HG02981 (cell line): ENCODE measurements around the gene PCDHA8.
"Not testable (repeated sequence)": the region's sequence is repeated elsewhere in the genome, so short reads cannot be mapped to it uniquely, and the experiment has no call there.

Experiments
- ATAC-seq: cut with Tn5 transposase; IDR thresholded peaks from one replicate; pipeline ENCODE4 v1.9.1; 2021; ENCODE audit warnings: mild to moderate bottlenecking, moderate library complexity; ENCODE audit not compliant: unreplicated experiment

PCDHA8 gene

DNA sequence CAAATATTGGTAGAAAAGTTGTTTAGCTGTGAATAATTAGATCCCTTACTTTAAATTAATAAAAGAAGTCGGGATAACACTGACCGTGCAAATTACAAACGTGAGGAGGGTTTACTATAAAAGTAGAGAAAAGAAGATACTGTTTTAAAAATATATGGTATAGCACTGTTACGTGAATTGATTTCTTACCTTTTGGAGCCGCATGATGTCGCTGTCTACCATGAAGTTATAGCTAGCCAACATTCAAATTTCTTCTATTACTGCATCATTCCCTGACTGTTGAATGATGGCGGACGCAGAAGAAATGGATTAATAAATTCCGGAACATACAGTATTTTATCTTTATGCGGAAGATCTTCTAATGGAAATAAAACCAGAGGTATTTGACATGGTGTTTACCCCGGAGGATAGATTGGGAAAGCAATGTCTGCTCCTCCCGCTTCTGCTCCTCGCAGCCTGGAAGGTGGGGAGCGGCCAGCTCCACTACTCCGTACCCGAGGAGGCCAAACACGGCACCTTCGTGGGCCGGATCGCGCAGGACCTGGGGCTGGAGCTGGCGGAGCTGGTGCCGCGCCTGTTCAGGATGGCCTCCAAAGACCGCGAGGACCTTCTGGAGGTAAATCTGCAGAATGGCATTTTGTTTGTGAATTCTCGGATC is 13.2 kb upstream of the PCDHA8 start, which contains the start of gene PCDHA6:
PCDHA6 (plus strand) TSS at position 257 of the 658 bp plus-strand sequence; CDS start at position 389, 132 bp downstream.
- ATAC-seq: no peak

DNA sequence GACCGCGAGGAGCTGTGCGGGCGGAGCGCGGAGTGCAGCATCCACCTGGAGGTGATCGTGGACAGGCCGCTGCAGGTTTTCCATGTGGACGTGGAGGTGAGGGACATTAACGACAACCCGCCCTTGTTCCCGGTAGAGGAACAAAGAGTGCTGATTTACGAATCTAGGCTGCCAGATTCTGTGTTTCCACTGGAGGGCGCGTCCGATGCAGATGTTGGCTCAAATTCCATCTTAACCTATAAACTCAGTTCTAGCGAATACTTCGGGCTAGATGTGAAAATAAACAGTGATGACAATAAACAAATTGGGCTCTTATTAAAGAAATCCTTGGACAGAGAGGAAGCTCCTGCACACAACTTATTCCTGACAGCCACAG is 12.6 kb upstream of the PCDHA8 start:
- no peak for ATAC-seq

GRCh38 chr5:140829511-140830501 is 11.2 kb upstream of the PCDHA8 start:
- ATAC-seq: not testable (repeated sequence)

DNA sequence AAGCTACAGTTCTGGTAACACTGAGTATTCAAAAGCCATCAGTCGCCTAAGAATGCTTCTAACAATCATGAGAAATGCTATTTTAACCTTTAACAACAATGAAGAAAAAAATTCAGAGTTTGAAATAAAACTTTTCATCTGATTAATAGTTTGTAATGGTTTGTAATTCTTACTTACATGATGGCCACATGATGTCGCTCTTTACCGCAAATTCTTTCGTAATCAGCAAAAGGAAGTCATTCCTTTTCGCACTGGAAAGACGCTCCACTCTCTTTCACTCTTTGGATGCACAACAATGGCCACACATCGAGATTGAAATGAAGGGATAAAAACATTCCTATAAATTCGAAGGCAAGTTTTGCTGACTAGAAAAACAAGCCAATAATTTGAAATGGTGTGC is 7.0 kb upstream of the PCDHA8 start, which contains the start of gene PCDHA7:
PCDHA7 (plus strand) TSS at position 277 of the 400 bp plus-strand sequence; CDS start at position 392, 115 bp downstream.
- ATAC-seq: no peak

GRCh38 chr5:140834439-140835008 is 6.5 kb upstream of the PCDHA8 start:
- not testable (repeated sequence) for ATAC-seq

DNA sequence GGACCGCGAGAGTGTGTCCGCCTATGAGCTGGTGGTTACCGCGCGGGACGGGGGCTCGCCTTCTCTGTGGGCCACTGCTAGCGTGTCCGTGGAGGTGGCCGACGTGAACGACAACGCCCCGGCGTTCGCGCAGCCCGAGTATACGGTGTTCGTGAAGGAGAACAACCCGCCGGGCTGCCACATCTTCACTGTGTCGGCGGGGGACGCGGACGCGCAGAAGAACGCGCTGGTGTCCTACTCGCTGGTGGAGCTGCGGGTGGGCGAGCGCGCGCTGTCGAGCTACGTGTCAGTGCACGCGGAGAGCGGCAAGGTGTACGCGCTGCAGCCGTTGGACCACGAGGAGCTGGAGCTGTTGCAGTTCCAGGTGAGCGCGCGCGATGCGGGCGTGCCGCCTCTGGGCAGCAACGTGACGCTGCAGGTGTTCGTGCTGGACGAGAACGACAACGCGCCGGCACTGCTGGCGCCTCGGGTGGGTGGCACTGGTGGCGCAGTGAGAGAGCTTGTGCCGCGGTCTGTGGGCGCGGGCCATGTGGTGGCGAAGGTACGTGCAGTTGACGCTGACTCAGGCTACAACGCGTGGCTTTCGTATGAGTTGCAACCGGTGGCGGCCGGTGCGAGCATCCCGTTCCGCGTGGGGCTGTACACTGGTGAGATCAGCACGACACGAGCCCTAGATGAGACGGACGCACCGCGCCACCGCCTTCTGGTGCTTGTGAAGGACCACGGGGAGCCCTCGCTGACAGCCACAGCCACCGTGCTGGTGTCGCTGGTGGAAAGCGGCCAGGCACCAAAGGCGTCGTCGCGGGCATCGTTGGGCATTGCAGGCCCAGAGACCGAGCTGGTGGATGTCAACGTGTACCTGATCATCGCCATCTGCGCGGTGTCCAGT is 5.1 kb upstream of the PCDHA8 start:
- ATAC-seq: no peak

GRCh38 chr5:140842798-140843733 is 2.1 kb downstream of the PCDHA8 start:
- ATAC-seq: no peak

GRCh38 chr5:140848139-140849102 is 7.4 kb downstream of the PCDHA8 start, which contains the start of gene PCDHA9:
Gene PCDHA9 (plus strand): TSS chr5:140848382. CDS start chr5:140848496, 114 bp downstream.
- not testable (repeated sequence) for ATAC-seq

GRCh38 chr5:140849831-140850634 is 9.0 kb downstream of the PCDHA8 start:
- not testable (repeated sequence) for ATAC-seq

GRCh38 chr5:140855772-140856674 is 15.0 kb downstream of the PCDHA8 start, which contains the start of gene PCDHA10:
Gene PCDHA10 (plus strand): TSS chr5:140855897. CDS start chr5:140856049, 152 bp downstream.
- ATAC-seq: no peak

DNA sequence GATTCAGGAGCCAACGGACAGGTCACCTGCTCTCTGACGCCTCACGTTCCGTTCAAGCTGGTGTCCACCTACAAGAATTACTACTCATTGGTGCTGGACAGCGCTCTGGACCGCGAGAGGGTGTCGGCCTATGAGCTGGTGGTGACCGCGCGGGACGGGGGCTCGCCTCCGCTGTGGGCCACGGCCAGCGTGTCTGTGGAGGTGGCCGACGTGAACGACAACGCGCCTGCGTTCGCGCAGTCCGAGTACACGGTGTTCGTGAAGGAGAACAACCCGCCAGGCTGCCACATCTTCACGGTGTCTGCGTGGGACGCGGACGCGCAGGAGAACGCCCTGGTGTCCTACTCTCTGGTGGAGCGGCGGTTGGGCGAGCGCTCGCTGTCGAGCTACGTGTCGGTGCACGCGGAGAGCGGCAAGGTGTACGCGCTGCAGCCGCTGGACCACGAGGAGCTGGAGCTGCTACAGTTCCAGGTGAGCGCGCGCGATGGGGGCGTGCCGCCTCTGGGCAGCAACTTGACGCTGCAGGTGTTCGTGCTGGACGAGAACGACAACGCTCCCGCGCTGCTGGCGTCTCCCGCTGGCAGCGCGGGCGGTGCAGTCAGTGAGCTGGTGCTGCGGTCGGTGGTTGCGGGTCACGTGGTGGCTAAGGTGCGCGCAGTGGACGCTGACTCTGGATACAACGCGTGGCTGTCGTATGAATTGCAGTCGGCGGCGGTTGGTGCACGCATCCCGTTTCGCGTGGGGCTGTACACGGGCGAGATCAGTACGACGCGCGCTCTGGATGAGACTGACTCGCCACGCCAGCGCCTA is 16.4 kb downstream of the PCDHA8 start:
- no peak for ATAC-seq

DNA sequence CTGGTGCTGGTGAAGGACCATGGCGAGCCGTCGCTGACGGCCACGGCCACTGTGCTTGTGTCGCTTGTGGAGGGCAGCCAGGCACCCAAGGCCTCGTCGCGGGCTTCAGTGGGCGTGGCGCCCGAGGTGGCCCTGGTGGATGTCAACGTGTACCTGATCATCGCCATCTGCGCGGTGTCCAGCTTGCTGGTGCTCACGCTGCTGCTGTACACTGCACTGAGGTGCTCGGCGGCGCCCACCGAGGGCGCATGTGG is 16.9 kb downstream of the PCDHA8 start:
- ATAC-seq: no peak

- ATAC-seq: no peak
Measured at GRCh38 chr5:140862441-140863295, 21.7 kb downstream of the PCDHA8 start.

- ATAC-seq: no peak
Measured at GRCh38 chr5:140868721-140869554, 28.0 kb downstream of the PCDHA8 start, which contains the start of gene PCDHA11. Gene PCDHA11 (plus strand): TSS chr5:140868957. CDS start chr5:140869104, 147 bp downstream.
